ENCODE measurements around the gene KIF26A.

KIF26A gene

GRCh38 chr14:104133496-104133895 lies 4.9 kb upstream of the KIF26A start:
- DNase-seq, result no peak

GRCh38 chr14:104134061-104134965 lies 4.1 kb upstream of the KIF26A start:
- DNase-seq, result no peak

GRCh38 chr14:104135121-104135903 lies 3.1 kb upstream of the KIF26A start:
- no peak for DNase-seq

- peak; percentile 33 for DNase-seq
Measured at GRCh38 chr14:104135904-104136471, 2.4 kb upstream of the KIF26A start.

GRCh38 chr14:104136472-104137296 lies 1.7 kb upstream of the KIF26A start:
- DNase-seq, result peak; percentile 24

GRCh38 chr14:104137297-104138097 lies 890 bp upstream of the KIF26A start:
- peak; percentile 51 for DNase-seq

- no peak for DNase-seq
Measured at GRCh38 chr14:104138718-104139459, 502 bp downstream of the KIF26A start.

GRCh38 chr14:104139460-104140212 lies 1.2 kb downstream of the KIF26A start:
- DNase-seq, result no peak

- no peak for DNase-seq
Measured at GRCh38 chr14:104140213-104140462, 1.8 kb downstream of the KIF26A start.

- no peak for DNase-seq
Measured at GRCh38 chr14:104140463-104141331, 2.3 kb downstream of the KIF26A start.

- DNase-seq, result no peak
Measured at GRCh38 chr14:104141621-104142091, 3.3 kb downstream of the KIF26A start.

- DNase-seq, result no peak
Measured at GRCh38 chr14:104142136-104142945, 4.0 kb downstream of the KIF26A start.

GRCh38 chr14:104142946-104143470 lies 4.6 kb downstream of the KIF26A start:
- DNase-seq, result no peak

GRCh38 chr14:104143521-104144452 lies 5.4 kb downstream of the KIF26A start:
- no peak for DNase-seq

- no peak for DNase-seq
Measured at GRCh38 chr14:104144453-104144790, 6.0 kb downstream of the KIF26A start.

GRCh38 chr14:104144911-104145825 lies 6.8 kb downstream of the KIF26A start:
- DNase-seq, result no peak
